Measurements from ENCODE around the gene NFATC2IP. TPM values are rescaled to one million over a fixed set of nuclear protein-coding genes. Genes with fewer than 3 reads are reported as not detected.
A peak's percentile ranks its signal among the peaks of the same experiment; 100 is the strongest.

NFATC2IP gene
- total and polyA plus RNA-seq, 9 of the 15 experiments (the other 6 are each of a cell fraction or from before 2014, with no cell fraction given) = 15.6 to 106 (median 46.9) TPM

- no peaks in the 10 kb centered on the region for H3K9me3 ChIP-seq (replicated peaks; ENCODE audit: control insufficient read depth, insufficient read depth, low read depth, low read length)
- H3K4me1 ChIP-seq (replicated peaks in 1 of 2; ENCODE audit: control insufficient read depth in 2 of 2, insufficient read depth in 2 of 2, low read length in 2 of 2) = peaks cover 21 to 44% of the 10 kb centered on the region in 2 experiments
- no peak overlapping the region for H3K4me2 ChIP-seq (ENCODE audit: insufficient read depth, low read length)
- no peak for ATAC-seq
- H4K20me1 ChIP-seq (replicated peaks; ENCODE audit: control insufficient read depth, insufficient read depth, low read length) = no peaks in the 10 kb centered on the region
- intact Hi-C loops (cut with micrococcal nuclease) (no loop called here), in situ Hi-C loops (cut with MboI) (no loop called here)
- 0 out of 3 replicates have a peak overlapping the region, but pooled peaks have one; percentile 11 for H3K27ac ChIP-seq (ENCODE audit: extremely low read depth, low read depth, low read length)
- no peak for DNase-seq (ENCODE audit: extremely low read depth in 1 of 4, low spot score in 3 of 4)
- no peak overlapping the region for H3K4me3 ChIP-seq
- ChIA-PET POLR2A (no interaction called here), CTCF (ENCODE audit: low intra/inter-chr PET ratio) (no interaction called here)
- FAIRE-seq = no peak
- peak overlapping the region; percentile 37; the same call in 1 of the 2 replicates for H2AFZ ChIP-seq (ENCODE audit: low read depth, low read length)
- 90% methylated on average over 3 of the region's 3 CpGs for WGBS (ENCODE audit: insufficient coverage, low coverage, missing lambda C conversion rate)
- H3K79me2 ChIP-seq (ENCODE audit: control insufficient read depth, insufficient read depth, low read length) = no peaks in the 10 kb centered on the region
- BruUV-seq (replicated peaks) = no TSS peak
- no peaks in the 10 kb centered on the region for H3K27me3 ChIP-seq (ENCODE audit: control insufficient read depth in 2 of 2, insufficient read depth in 2 of 2, low read length in 2 of 2)
- H3K36me3 ChIP-seq (ENCODE audit: control insufficient read depth, insufficient read depth, low read length) = no peaks in the 10 kb centered on the region
- no peak overlapping the region for H3K9ac ChIP-seq (ENCODE audit: insufficient read depth in 1 of 2, low read depth in 2 of 2, low read length in 2 of 2)
- H3K9me1 ChIP-seq (ENCODE audit: control insufficient read depth, insufficient read depth, low read length) = no peaks in the 10 kb centered on the region
- TF ChIP-seq ZNF280B (CRISPR knock-in tag; IDR thresholded peaks at IDR 0.05) (no peak), GATAD2B (IDR thresholded peaks at IDR 0.05; ENCODE audit: borderline replicate concordance) (no peak), HEY1 (CRISPR knock-in tag; IDR thresholded peaks at IDR 0.05; ENCODE audit: borderline replicate concordance) (no peak), HLTF (IDR thresholded peaks at IDR 0.05) (no peak), ZNF134 (CRISPR knock-in tag; conservative IDR thresholded peaks at IDR 0.05) (no peak), LCOR (CRISPR knock-in tag; IDR thresholded peaks at IDR 0.05) (no peak), HDGF (IDR thresholded peaks at IDR 0.05) (no peak), NR2C1 (IDR thresholded peaks at IDR 0.05) (no peak), NR2C1 (tag; IDR thresholded peaks at IDR 0.05) (no peak), ARID3A (IDR thresholded peaks at IDR 0.05; ENCODE audit: borderline replicate concordance, low read depth, low read length) (no peak)
- TF ChIP-seq, protein P1, sequence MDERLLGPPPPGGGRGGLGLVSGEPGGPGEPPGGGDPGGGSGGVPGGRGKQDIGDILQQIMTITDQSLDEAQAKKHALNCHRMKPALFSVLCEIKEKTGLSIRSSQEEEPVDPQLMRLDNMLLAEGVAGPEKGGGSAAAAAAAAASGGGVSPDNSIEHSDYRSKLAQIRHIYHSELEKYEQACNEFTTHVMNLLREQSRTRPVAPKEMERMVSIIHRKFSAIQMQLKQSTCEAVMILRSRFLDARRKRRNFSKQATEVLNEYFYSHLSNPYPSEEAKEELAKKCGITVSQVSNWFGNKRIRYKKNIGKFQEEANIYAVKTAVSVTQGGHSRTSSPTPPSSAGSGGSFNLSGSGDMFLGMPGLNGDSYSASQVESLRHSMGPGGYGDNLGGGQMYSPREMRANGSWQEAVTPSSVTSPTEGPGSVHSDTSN (CRISPR knock-in tag; IDR thresholded peaks at IDR 0.05; ENCODE audit: low read depth) = no peak
- TF ChIP-seq, protein P1 (tag; conservative IDR thresholded peaks at IDR 0.05; ENCODE audit: low read depth) = no peak
Measured at GRCh38 chr16:29014561-29015069, 63.9 kb downstream of the NFATC2IP start.

Data from K562 (cell line).